OCI-LY1 (cell line): Measurements from ENCODE around the gene GTF3C1.

Source experiments
- CTCF ChIP-seq: fragments of 200-600 bp; sonication (generic), shearing (Covaris generic); IDR thresholded peaks from 2 replicates; pipeline ENCODE4 v1.5.1; 2017; ENCODE audit warnings: mild to moderate bottlenecking, antibody characterized with exemption, low read length, moderate library complexity, mixed read lengths
- EZH2 ChIP-seq: fragments of 200-600 bp; sonication (generic), shearing (Covaris generic); IDR thresholded peaks from 2 replicates; pipeline ENCODE4 v1.8.0; 2017; ENCODE audit warnings: borderline replicate concordance, mixed run types, mild to moderate bottlenecking, antibody characterized with exemption, low read length, moderate library complexity, mixed read lengths

DNA sequence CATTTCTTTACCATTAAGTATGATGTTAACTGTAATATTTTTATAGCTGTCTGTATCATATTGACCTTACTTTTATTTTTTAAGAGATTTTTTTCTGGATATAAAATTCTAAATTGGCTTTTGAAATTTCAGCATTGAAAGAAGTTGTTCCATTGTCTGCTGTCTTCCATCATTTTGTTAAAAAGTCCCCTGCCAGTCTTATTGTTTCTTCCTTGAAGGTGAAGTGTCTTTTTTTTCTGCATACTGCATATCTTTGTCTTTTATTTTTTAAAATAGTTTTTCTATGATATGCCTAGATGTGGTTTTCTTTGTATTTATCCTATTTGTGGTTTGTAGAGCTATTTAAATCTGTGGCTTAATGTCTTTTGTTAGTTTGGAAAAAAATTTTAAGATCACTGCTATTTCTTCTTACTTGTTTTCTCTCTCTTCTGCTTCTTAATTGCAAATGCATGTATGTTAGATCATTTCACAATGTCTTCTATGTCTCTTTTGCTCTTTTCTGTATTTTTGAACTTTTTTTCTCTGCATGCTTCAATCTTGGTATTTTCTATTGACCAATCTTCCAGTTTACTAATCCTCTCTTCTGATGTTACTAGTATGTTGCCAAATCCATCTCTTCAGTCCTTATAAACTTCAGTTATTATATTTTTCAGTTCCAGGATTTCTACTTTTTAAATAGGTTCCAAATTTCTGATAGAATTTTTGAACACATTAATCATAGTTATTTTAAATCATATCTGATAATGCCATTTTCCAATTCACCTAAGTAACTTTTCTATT, 127.6 kb downstream of the GTF3C1 start:
- TF ChIP-seq CTCF = no peak
- TF ChIP-seq EZH2 = no peak
